Kidney capillary endothelial cell (primary cell): ENCODE measurements around the gene GRIN1.
A peak's percentile ranks its signal among the peaks of the same experiment; 100 is the strongest.
"Not testable (repeated sequence)": the region's sequence is repeated elsewhere in the genome, so short reads cannot be mapped to it uniquely, and the experiment has no call there.

ENCODE experiments used
- DNase-seq: peaks from one replicate; pipeline ENCODE4 v3.0.0-alpha.2; 2018; ENCODE audit warnings: low spot score

The GRIN1 gene

DNA sequence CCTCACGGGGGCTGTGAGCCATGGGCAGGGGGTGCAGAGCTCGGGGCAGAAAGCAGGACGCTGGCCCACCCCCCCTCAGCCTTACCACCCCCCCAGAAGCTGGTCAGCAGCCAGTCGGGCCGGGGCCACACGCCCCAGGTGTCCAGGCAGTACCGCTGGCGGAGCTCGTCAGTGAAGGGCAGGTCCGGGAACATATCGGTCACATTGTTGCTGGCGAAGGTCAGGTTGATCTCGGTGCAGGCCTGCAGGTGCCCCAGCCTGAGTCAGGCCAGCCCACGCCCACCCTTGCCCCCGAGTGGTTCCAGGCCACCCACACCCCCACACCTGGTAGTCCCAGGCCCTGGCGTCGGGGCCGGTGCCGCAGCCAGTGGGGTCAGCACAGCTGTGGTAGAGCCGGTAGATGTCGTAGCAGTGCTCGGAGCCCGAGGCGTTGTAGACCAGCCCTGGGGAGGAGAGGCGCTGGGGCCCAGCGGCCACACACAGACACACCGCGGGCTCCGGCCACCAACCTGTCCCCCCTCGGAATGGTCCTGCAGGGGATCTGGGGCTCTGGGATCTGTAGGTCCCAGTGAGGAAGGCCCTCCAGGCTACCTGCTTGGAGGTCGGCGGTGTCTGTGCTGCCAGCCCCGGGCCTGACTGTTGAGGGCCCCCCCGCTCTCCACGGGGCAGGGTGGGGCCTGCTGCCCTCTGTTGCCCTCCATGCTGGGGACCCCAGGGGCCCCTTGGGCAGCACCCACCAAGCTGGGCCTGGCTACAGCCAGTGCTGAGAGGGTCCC lies 27.0 kb upstream of the GRIN1 start:
- no peak for DNase-seq

GRCh38 chr9:137112564-137113384 lies 26.2 kb upstream of the GRIN1 start:
- no peak for DNase-seq

- no peak for DNase-seq
These were observed 25.4 kb upstream of the GRIN1 start for GRCh38 chr9:137113385-137114159.

DNA sequence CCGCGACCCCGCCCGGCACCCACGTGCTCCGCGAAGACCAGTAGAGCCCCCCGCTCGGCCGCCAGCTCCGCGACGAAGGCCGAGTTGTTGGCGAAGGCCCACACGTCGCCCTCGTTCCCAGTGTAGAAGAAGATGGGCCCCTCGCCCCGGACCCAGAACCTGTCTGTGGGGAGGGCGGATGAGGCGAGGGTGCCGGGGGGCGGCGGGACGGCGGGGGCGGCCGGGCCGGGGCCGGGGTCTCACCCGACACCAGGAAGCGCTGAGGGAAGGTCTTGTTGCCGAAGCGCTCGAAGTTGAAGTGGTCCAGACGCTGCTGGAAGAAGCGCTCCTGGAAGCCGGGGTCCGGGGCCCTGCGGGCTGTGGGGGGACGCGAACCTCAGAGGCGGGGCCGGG lies 24.7 kb upstream of the GRIN1 start:
- DNase-seq = no peak

- DNase-seq = no peak
These were observed 24.2 kb upstream of the GRIN1 start, which contains the start of gene DPP7 for GRCh38 chr9:137114613-137115393. Gene DPP7, minus strand, starts transcription at chr9:137114733. Its CDS starts 20 bp downstream, at chr9:137114713.

DNA sequence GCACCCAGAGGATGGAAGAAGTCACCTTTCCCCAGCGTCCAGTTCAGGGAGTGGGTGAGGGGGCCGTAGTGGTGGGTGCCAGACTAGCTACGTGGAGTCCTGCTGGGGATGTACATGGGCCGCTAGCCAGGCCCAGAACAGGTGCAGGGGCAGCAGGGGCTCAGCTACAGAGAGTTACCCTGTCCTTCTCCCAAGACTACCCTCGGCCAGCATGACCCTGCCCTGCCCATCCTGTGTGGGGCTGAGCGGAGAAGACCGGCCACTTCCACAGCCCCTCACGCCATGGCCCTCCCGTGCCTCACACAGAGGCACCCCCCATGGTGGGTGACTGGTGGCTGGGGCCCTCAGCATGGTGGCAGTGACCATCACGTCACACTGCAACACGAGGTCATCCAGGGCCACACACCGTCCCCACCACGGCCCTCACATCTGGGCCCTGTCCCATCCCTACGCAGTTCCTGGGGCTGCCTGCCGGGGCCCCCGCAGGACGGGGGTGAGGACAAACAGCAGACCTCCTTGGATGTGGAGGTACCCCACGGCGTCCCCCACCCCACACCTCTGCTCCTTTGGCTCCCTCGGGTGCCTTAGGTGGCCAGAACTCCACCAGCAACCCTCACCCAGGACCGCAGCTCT lies 23.4 kb upstream of the GRIN1 start:
- no peak for DNase-seq

DNA sequence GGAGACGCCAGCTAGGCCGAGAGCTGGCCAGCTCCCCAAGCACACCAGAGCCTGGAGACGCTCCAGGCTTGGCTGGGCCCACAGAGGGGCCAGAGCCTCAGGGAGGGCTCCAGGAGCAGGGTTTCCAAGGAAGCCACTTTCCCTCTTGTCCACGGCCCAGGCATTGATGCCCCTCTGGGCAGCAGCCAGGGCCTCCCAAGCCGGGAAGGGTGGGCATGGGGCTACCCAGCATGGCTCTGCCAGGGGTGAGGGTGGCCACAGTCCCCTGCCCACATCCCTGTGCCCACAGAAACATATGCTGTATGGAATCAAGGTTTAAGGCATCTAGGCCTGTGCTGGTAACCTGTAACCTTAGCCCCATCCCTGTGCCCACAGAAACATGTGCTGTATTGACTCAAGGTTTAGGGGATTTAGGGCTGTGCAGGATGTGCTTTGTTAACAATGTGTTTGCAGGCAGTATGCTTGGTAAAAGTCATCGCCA lies 22.9 kb upstream of the GRIN1 start:
- no peak for DNase-seq

GRCh38 chr9:137116728-137117127 lies 22.2 kb upstream of the GRIN1 start:
- no peak for DNase-seq

DNA sequence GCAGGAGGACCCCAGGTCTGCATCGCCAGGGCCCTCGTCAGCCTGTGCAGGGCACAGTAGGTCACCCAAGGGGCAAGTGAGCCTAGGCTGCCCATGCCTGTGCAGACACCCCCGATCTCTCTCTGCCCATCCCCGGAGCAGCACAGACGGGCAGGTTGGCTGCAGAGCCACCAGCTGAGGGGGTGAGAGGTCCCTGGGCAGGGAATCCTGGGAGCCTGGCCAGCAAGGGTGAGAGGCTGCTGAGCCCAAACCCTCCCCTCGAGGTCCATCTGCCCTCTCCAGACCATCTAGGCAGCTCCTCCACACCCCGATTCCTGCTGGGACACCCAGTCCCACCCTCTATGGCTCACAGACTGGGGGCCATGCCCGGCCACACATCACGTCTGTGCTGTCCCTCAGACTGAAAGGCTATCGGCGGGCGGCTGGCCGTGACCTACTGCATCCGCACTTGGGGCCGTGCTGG lies 21.7 kb upstream of the GRIN1 start:
- no peak for DNase-seq

DNA sequence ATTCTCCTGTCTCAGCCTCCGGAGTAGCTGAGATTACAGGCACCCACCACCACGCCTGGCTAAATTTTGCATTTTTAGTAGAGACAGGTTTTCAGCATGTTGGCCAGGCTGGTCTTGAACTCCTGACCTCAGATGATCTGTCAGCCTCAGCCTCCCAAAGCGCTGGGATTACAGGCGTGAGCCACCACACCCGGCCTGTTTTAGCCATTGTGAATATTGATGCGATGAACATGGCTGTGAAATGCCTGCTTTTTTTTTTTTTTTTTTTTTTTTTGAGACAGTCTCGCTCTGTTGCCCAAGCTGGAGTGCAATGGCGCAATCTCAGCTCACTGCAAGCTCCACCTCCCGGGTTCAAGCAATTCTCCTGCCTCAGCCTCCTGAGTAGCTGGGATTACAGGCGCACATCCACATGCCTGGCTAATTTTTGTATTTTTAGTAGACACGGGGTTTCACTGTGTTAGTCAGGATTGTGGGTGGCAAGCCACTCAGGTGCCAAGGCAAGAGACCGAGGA lies 20.8 kb upstream of the GRIN1 start:
- not testable (repeated sequence) for DNase-seq

DNA sequence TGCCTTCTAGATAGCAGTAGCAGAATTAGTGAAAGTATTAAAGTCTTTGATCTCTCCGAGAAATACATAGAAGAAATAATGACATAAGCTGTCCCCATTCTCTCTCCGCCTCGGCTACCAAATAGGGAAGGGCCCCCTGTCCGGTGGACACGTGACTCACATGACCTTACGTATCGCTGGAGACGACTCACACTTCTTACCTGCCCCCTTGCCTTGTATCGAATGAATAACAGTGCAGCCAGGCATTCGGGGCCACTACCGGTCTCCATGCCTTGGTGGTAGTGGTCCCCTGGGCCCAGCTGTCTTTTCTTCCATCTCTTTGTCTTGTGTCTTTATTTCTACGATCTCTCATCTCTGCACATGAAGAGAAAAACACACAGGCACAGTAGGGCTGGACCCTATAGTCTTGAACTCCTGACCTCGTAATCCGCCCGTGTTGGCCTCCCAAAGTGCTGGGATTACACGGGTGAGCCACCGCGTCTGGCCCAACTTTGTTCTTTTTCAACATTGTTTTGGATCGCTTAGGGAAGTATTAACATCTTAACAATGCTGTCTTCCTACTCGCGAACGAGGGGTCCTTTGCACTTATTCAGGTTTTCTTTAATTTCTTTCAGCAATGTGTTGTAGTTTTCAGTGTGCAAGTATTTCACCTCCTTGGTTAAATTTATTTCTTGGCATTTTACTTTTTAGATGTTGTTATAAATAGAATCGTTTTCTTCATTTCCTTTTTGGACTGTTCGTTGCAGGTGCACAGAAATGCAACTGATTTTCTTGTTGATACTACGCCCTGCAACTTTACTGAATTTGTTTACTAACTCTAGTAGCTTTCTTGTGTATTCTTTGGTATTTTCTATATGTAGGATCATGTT lies 16.8 kb upstream of the GRIN1 start:
- DNase-seq = not testable (repeated sequence)

DNA sequence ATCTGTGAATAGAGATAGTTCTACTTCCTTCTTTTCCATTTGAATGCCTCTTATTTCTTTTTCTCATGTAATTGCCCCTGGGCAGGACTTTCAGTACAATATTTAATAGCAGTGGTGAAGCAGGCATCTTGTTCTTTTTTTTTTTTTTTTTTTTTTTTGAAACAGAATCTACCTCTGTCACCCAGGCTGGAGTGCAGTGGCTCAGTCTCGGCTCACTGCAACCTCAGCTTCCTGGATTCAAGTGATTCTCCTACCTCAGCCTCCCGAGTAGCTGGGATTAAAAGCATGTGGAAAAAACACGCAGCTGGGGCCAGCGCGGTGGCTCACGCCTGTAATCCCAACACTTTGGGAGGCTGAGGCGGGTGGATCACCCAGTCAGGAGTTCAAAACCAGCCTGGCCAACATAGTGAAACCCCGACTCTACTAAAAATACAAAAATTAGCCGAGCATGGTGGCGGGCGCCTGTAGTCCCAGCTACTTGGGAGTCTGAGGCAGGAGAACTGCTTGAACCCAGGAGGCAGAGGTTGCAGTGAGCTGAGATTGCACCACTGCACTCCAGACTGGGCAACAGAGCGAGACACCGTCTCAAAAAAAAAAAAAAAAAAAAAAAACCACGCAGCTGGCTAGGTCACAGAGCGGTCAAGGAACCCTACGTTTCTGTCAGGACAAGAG lies 16.0 kb upstream of the GRIN1 start:
- not testable (repeated sequence) for DNase-seq

DNA sequence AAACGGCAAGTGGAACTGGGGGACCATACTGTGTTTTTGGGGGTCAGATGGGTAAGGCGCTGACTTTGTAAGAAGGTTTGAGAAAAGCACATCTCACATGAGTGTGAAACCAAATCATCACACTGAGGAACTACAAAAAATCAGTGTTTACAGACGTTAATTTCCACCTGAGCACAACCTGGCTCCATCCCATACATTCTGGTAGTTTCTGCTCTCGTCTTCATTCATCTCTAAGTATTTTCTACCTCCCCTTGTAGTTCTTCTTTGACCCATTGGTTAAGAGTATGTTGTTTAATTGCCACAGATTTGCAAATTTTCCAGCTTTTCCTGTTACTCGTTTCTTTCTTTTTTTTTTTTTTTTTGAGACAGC lies 15.5 kb upstream of the GRIN1 start:
- DNase-seq = no peak

DNA sequence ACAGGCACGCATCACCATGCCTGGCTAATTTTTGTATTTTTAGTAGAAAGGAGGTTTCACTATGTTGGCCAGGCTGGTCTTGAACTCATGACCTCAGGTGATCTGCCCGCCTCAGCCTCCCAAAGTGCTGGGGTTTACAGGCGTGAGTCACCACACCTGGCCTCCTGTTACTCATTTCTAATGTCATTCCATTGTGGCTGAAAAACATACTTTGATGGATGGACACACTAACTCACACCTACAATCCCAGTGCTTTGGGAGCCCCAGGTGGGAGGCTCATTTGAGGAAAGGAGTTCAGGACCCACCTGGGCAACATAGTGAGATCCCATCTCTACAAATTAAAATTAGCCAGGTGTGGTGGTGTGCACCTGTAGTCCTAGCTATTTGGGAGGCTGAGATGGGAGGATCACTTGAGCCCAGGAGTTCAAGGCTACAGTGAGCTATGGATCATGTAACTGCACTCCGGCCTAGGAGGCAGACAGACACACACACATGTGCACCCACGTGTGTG lies 14.9 kb upstream of the GRIN1 start:
- not testable (repeated sequence) for DNase-seq

GRCh38 chr9:137126786-137127185 lies 12.2 kb upstream of the GRIN1 start:
- peak; percentile 22 for DNase-seq

- DNase-seq = peak; percentile 26
These were observed 11.4 kb upstream of the GRIN1 start for GRCh38 chr9:137127301-137128157.

GRCh38 chr9:137128158-137128861 lies 10.6 kb upstream of the GRIN1 start:
- DNase-seq = no peak
